Esophagus muscularis mucosa (tissue), 4 donors: ENCODE results near the gene DSCAM. TPM values are rescaled to one million over a fixed set of nuclear protein-coding genes. Genes with fewer than 3 reads are reported as not detected.
A peak's percentile ranks its signal among the peaks of the same experiment; 100 is the strongest.

ENCODE experiments used
- DNase-seq: peaks from one replicate; pipeline ENCODE4 v3.0.0-alpha.2; 2017; ENCODE audit errors: extremely low spot score
- H3K27ac ChIP-seq, 4 donors: fragments of 200-600 bp; sonication (generic); replicated peaks in 1 of 4; 1 replicate in 3 of 4; 2 replicates in 1 of 4; pipeline ENCODE4 v1.5.1; 2016 to 2019; ENCODE audit warnings: mild to moderate bottlenecking in 1 of 4
- H3K27me3 ChIP-seq, 4 donors: fragments of 200-600 bp; sonication (generic); one replicate each; pipeline versions ENCODE4 v1.5.1 to v1.6.0; 2016 to 2019
- H3K36me3 ChIP-seq, 4 donors: fragments of 200-600 bp; sonication (generic); one replicate each; pipeline ENCODE4 v1.5.1; 2016 to 2019
- H3K4me1 ChIP-seq, 4 donors: fragments of 200-600 bp; sonication (generic); one replicate each; pipeline ENCODE4 v1.5.1; 2016 to 2019
- H3K4me3 ChIP-seq, 4 donors: fragments of 200-600 bp; sonication (generic); 1 replicate in 2 of 4; 2 replicates in 2 of 4; pipeline ENCODE4 v1.5.1; 2016 to 2019; ENCODE audit warnings: mild to moderate bottlenecking in 4 of 4, moderate library complexity in 1 of 4
- H3K9me3 ChIP-seq, 4 donors: fragments of 200-600 bp; sonication (generic); 1 replicate in 3 of 4; 2 replicates in 1 of 4; pipeline ENCODE4 v1.5.1; 2016 to 2019
- CTCF ChIP-seq, 3 experiments: fragments of 200-600 bp in 2 of 3; fragments of 450-650 bp in 1 of 3; sonication (generic) in 2 of 3; IDR thresholded peaks; one replicate each; pipeline ENCODE4 v1.5.1; 2017 to 2019; ENCODE audit warnings: antibody characterized with exemption in 3 of 3, mild to moderate bottlenecking in 2 of 3, moderate library complexity in 1 of 3
- EP300 ChIP-seq: sonication (generic); formaldehyde crosslinking; IDR thresholded peaks from one replicate; pipeline ENCODE4 v1.6.1; 2017; ENCODE audit warnings: antibody characterized with exemption
- POLR2A ChIP-seq: fragments of 450-650 bp; IDR thresholded peaks from one replicate; pipeline ENCODE4 v1.6.1; 2017; ENCODE audit warnings: antibody characterized with exemption, moderate library complexity, mild to moderate bottlenecking, low read depth
- POLR2AphosphoS5 ChIP-seq, 2 donors: sonication (generic); formaldehyde crosslinking; IDR thresholded peaks; one replicate each; pipeline ENCODE4 v1.6.1; 2017; ENCODE audit warnings: antibody characterized with exemption in 2 of 2
- WGBS: methylation state at CpG from one replicate; pipeline ENCODE4 v1.1.5; 2018; 5-methylcytosine and 5-hydroxymethylcytosine counted together
- intact Hi-C: fragments of 100-400 bp; cut with DNase I; formaldehyde crosslinking; loops from one replicate; pipeline ENCODE4 v1.15.1; 2023
- total RNA-seq, 4 donors: library from RNA; depleted of rRNA; stranded (reverse); fragments of >200 nt; gene quantifications; one replicate each; pipeline versions ENCODE4 v1.1.0 to v1.2.1, GENCODE V29; 2016

Gene DSCAM
- total RNA-seq, 4 donors from 2014 or later = 0.06 to 0.42 (median 0.17) TPM; not detected in 1

GRCh38 chr21:40386981-40387747, 459.8 kb downstream of the DSCAM start:
- Histone ChIP-seq H3K4me3 (no peak overlapping the region), H3K4me1 (peaks cover 0 to 16% (median 10%) of the 10 kb centered on the region in 4 donors), H3K9me3 (no peaks in the 10 kb centered on the region), H3K27ac (no peak overlapping the region), H3K36me3 (no peaks in the 10 kb centered on the region), H3K27me3 (no peaks in the 10 kb centered on the region)
- no peak for DNase-seq
- intact Hi-C loops = loop anchor here (2.0 kb wide), 1 partner anchor 242 kb away; no protein-coding TSS in a partner anchor
- TF ChIP-seq EP300 = no peak
- TF ChIP-seq CTCF (IDR thresholded peaks at IDR 0.05) = no peak
- no peak for TF ChIP-seq POLR2AphosphoS5 (IDR thresholded peaks at IDR 0.05)
- TF ChIP-seq POLR2A = no peak
- WGBS = 44% methylated on average over 2 of the region's 2 CpGs

GRCh38 chr21:40386294-40386911, 460.6 kb downstream of the DSCAM start:
- Histone ChIP-seq H3K9me3 (no peaks in the 10 kb centered on the region), H3K36me3 (no peaks in the 10 kb centered on the region), H3K4me1 (peaks cover 0 to 16% (median 10%) of the 10 kb centered on the region in 4 donors), H3K27me3 (no peaks in the 10 kb centered on the region), H3K4me3 (peak overlapping the region in 1 of 4 donors; percentile 2), H3K27ac (no peak overlapping the region)
- 15% methylated on average over 18 of the region's 23 CpGs for WGBS
- intact Hi-C loops = loop anchor here (2.0 kb wide), 1 partner anchor 242 kb away; no protein-coding TSS in a partner anchor
- no peak for DNase-seq
- TF ChIP-seq POLR2A = no peak
- peak; percentile 74 to 96 (median 87) for TF ChIP-seq CTCF (IDR thresholded peaks at IDR 0.05)
- no peak for TF ChIP-seq POLR2AphosphoS5 (IDR thresholded peaks at IDR 0.05)
- no peak for TF ChIP-seq EP300

- Histone ChIP-seq H3K4me3 (no peak overlapping the region), H3K36me3 (no peaks in the 10 kb centered on the region), H3K27me3 (no peaks in the 10 kb centered on the region), H3K4me1 (peaks cover 0 to 16% (median 10%) of the 10 kb centered on the region in 4 donors), H3K27ac (no peak overlapping the region), H3K9me3 (no peaks in the 10 kb centered on the region)
- TF ChIP-seq POLR2A (no peak), CTCF (IDR thresholded peaks at IDR 0.05) (no peak), POLR2AphosphoS5 (IDR thresholded peaks at IDR 0.05) (no peak), EP300 (no peak)
- DNase-seq = no peak
- 96% methylated on average over 6 of the region's 6 CpGs for WGBS
- intact Hi-C loops = loop anchor here (2.0 kb wide), 1 partner anchor 241 kb away; no protein-coding TSS in a partner anchor
These were observed 461.1 kb downstream of the DSCAM start for GRCh38 chr21:40385883-40386282.

GRCh38 chr21:40383951-40384350, 463.0 kb downstream of the DSCAM start:
- Histone ChIP-seq H3K27me3 (no peaks in the 10 kb centered on the region), H3K4me1 (peaks cover 0 to 30% (median 13%) of the 10 kb centered on the region in 4 donors)
- 88% methylated on average over 5 of the region's 5 CpGs for WGBS

More at GRCh38 chr21:40383951-40384350, 463.0 kb downstream of the DSCAM start:
- intact Hi-C loops = no loop called here
- DNase-seq = no peak
- TF ChIP-seq POLR2AphosphoS5 (IDR thresholded peaks at IDR 0.05) (no peak), CTCF (IDR thresholded peaks at IDR 0.05) (no peak), EP300 (no peak), POLR2A (no peak)
- no peak overlapping the region for H3K27ac ChIP-seq
- H3K9me3 ChIP-seq = no peaks in the 10 kb centered on the region
- H3K36me3 ChIP-seq = no peaks in the 10 kb centered on the region
- H3K4me3 ChIP-seq = no peak overlapping the region
